Endothelial cell of umbilical vein (primary cell): ENCODE results near the gene CTU2. TPM values are rescaled to one million over a fixed set of nuclear protein-coding genes. Genes with fewer than 3 reads are reported as not detected.

ENCODE experiments used
- BruUV-seq: library from RNA; stranded (reverse); fragments of 400-500 nt; replicated peaks from 2 replicates; lab custom pipeline; 2021; lab: Mats Ljungman, UMichigan
- CTCF ChIA-PET: fragments of 300-600, 350-600 bp; sonication (Branson Sonifier 250); formaldehyde crosslinking; loops from one replicate; lab custom pipeline; 2021; ENCODE audit warnings: antibody characterized with exemption, inconsistent platforms; lab: Charles Lee
- POLR2A ChIA-PET: fragments of 300-600, 350-600 bp; sonication (Branson Sonifier 250); formaldehyde crosslinking; loops from one replicate; lab custom pipeline; 2021; ENCODE audit warnings: antibody characterized with exemption, inconsistent platforms; lab: Charles Lee
- DNase-seq: peaks from one replicate; pipeline ENCODE4 v3.0.0-alpha.2; 2011; ENCODE audit warnings: low read depth, low spot score
- FAIRE-seq: peaks from 2 replicates; lab custom pipeline; 2011; peaks lifted over from hg19 to GRCh38; lab: Jason Lieb, UNC
- H2AFZ ChIP-seq: 2 replicates; pipeline ENCODE4 v1.6.0; 2012; ENCODE audit warnings: low read depth, low read length, control low read depth, inconsistent platforms
- H3K27ac ChIP-seq: 2 replicates; pipeline ENCODE4 v1.5.1; 2011; ENCODE audit warnings: low read depth, mild to moderate bottlenecking, control low read depth, low read length, moderate library complexity; ENCODE audit not compliant: insufficient read depth
- H3K27me3 ChIP-seq, 2 experiments: 2 replicates each; pipeline versions ENCODE4 v1.6.0 to v1.6.1; 2011; ENCODE audit warnings: low read length in 2 of 2, mixed read lengths in 1 of 2; ENCODE audit not compliant: control insufficient read depth in 2 of 2, insufficient read depth in 2 of 2
- H3K36me3 ChIP-seq, 2 experiments: 2 replicates in 1 of 2; 3 replicates in 1 of 2; pipeline ENCODE4 v1.5.1; 2011; ENCODE audit warnings: low read length in 2 of 2, mild to moderate bottlenecking in 1 of 2, moderate library complexity in 1 of 2; ENCODE audit not compliant: control insufficient read depth in 2 of 2, insufficient read depth in 2 of 2; ENCODE audit errors: extremely low read depth in 1 of 2
- H3K4me1 ChIP-seq: 3 replicates; pipeline ENCODE4 v1.5.1; 2011; ENCODE audit warnings: mild to moderate bottlenecking, low read length; ENCODE audit not compliant: control insufficient read depth, insufficient read depth; ENCODE audit errors: extremely low read depth
- H3K4me2 ChIP-seq: 2 replicates; pipeline ENCODE4 v1.6.1; 2011; ENCODE audit warnings: low read length, control low read depth, mixed read lengths; ENCODE audit not compliant: insufficient read depth
- H3K4me3 ChIP-seq, 3 experiments: fragments of 200-600 bp in 1 of 3; sonication (generic), shearing (Covaris generic) in 1 of 3; replicated peaks in 1 of 3; 2 replicates each; pipeline ENCODE4 v1.5.1; 2011 to 2016; ENCODE audit warnings: control low read depth in 3 of 3, low read length in 3 of 3, mild to moderate bottlenecking in 2 of 3, inconsistent platforms in 1 of 3, low read depth in 1 of 3, moderate library complexity in 1 of 3; ENCODE audit not compliant: insufficient read depth in 1 of 3
- H3K79me2 ChIP-seq: 2 replicates; pipeline ENCODE4 v1.6.0; 2012; ENCODE audit warnings: low read length, inconsistent platforms; ENCODE audit not compliant: control insufficient read depth, insufficient read depth
- H3K9ac ChIP-seq: replicated peaks from 2 replicates; pipeline ENCODE3; 2011; ENCODE audit warnings: low read length, control low read depth; ENCODE audit not compliant: insufficient read depth; ENCODE audit errors: extremely low read depth
- H3K9me1 ChIP-seq: replicated peaks from 3 replicates; pipeline ENCODE4 v1.6.0; 2011; ENCODE audit warnings: mild to moderate bottlenecking, low read length; ENCODE audit not compliant: control insufficient read depth, insufficient read depth; ENCODE audit errors: extremely low read depth
- H3K9me3 ChIP-seq: replicated peaks from 2 replicates; pipeline ENCODE4 v1.5.1; 2012; ENCODE audit warnings: low read length, inconsistent platforms; ENCODE audit not compliant: control insufficient read depth, insufficient read depth
- H4K20me1 ChIP-seq: replicated peaks from 2 replicates; pipeline ENCODE3; 2011; ENCODE audit warnings: mild to moderate bottlenecking, low read length; ENCODE audit not compliant: control insufficient read depth, insufficient read depth; ENCODE audit errors: extremely low read depth
- CTCF ChIP-seq, 2 donors: IDR thresholded peaks; 1 replicate in 1 of 2; 2 replicates in 1 of 2; pipeline ENCODE4 v1.5.1; 2011; ENCODE audit warnings: low read length in 2 of 2, mild to moderate bottlenecking in 2 of 2, moderate library complexity in 2 of 2, control low read depth in 1 of 2, inconsistent platforms in 1 of 2, low read depth in 1 of 2; ENCODE audit not compliant: insufficient read depth in 1 of 2; ENCODE audit errors: extremely low read depth in 1 of 2
- EZH2 ChIP-seq: IDR thresholded peaks from 2 replicates; pipeline ENCODE4 v1.6.1; 2012; ENCODE audit warnings: borderline replicate concordance, low read depth, mild to moderate bottlenecking, moderate library complexity, low read length, inconsistent platforms; ENCODE audit not compliant: severe bottlenecking
- FOS ChIP-seq: IDR thresholded peaks from 2 replicates; pipeline ENCODE4 v1.6.1; 2011; ENCODE audit warnings: mild to moderate bottlenecking, low read length, moderate library complexity, borderline replicate concordance; ENCODE audit not compliant: insufficient read depth
- GATA2 ChIP-seq: IDR thresholded peaks from 2 replicates; pipeline ENCODE4 v1.7.0; 2011; ENCODE audit warnings: low read depth, mild to moderate bottlenecking, moderate library complexity, mixed read lengths, low read length; ENCODE audit not compliant: insufficient read length, insufficient read depth
- JUN ChIP-seq: IDR thresholded peaks from 2 replicates; pipeline ENCODE4 v1.6.1; 2011; ENCODE audit warnings: borderline replicate concordance, low read depth; ENCODE audit not compliant: insufficient read length, insufficient read depth
- MAX ChIP-seq: IDR thresholded peaks from 2 replicates; pipeline ENCODE4 v1.6.1; 2011; ENCODE audit not compliant: insufficient read depth, insufficient read length
- MYC ChIP-seq: IDR thresholded peaks from one replicate; pipeline ENCODE4 v1.6.1; 2011; ENCODE audit warnings: mild to moderate bottlenecking, low read depth, low read length
- POLR2A ChIP-seq: IDR thresholded peaks from 2 replicates; pipeline ENCODE4 v1.6.1; 2012; ENCODE audit warnings: low read depth, mild to moderate bottlenecking, control low read depth, low read length
- POLR2AphosphoS5 ChIP-seq: IDR thresholded peaks from 2 replicates; pipeline ENCODE4 v1.6.1; 2012; ENCODE audit warnings: low read depth, mild to moderate bottlenecking, control low read depth, low read length, moderate library complexity; ENCODE audit not compliant: insufficient read depth
- dilution Hi-C: fragments of 300-500 bp; cut with MboI; formaldehyde crosslinking; loops from one replicate; pipeline ENCODE4 v1.15.0; 2019; ENCODE audit warnings: low sequenced_read_pairs; ENCODE audit not compliant: extremely low pct_ligation_motif_present
- intact Hi-C: fragments of 100-400 bp; cut with micrococcal nuclease; formaldehyde crosslinking; loops from one replicate; pipeline ENCODE4 v1.10.0; 2022
- polyA plus RNA-seq, 4 experiments: library from polyadenylated mRNA; depleted of rRNA in 3 of 4; stranded (reverse) in 3 of 4; unstranded in 1 of 4; fragments of >200 nt; gene quantifications; 2 replicates each; pipeline versions ENCODE4 v1.2.1 to v1.2.3, GENCODE V29; 2011 to 2012; ENCODE audit warnings: missing spikeins in 1 of 4
- total RNA-seq: library from RNA; stranded (reverse); gene quantifications from 2 replicates; pipeline ENCODE4 v1.2.3, GENCODE V29; 2021

Gene CTU2
- total and polyA plus RNA-seq, 2 donors (not counting 3 experiments of a cell fraction or from before 2014, with no cell fraction given): 26.1 to 33.7 TPM

GRCh38 chr16:88736088-88736487 lies 29.8 kb downstream of the CTU2 start:
- intact Hi-C loops (no loop called here), dilution Hi-C loops (no loop called here)
- BruUV-seq: no TSS peak
- no peak overlapping the region for H3K9ac ChIP-seq
- H3K9me3 ChIP-seq: no peaks in the 10 kb centered on the region
- ChIA-PET CTCF (interaction anchor here (1.5 to 7.3 kb wide), 4 partner anchors 14 to 45 kb away, joined by 3 to 165 read pairs (median 27); partner anchors contain the start of gene PIEZO1), POLR2A (no interaction called here)
- H3K4me2 ChIP-seq: no peak overlapping the region
- H3K36me3 ChIP-seq: peaks cover 4 to 67% of the 10 kb centered on the region in 2 experiments
- no peaks in the 10 kb centered on the region for H3K4me1 ChIP-seq
- H3K4me3 ChIP-seq: no peak overlapping the region
- H2AFZ ChIP-seq: no peak overlapping the region
- no peaks in the 10 kb centered on the region for H4K20me1 ChIP-seq
- no peaks in the 10 kb centered on the region for H3K27me3 ChIP-seq
- no peak overlapping the region for H3K27ac ChIP-seq
- TF ChIP-seq EZH2 (no peak), CTCF (IDR thresholded peaks at IDR 0.05; ENCODE audit: extremely low read depth in 1 of 2, insufficient read depth in 1 of 2, low read depth in 1 of 2, low read length in 2 of 2) (no peak), POLR2A (no peak), MYC (no peak), FOS (no peak), GATA2 (no peak), MAX (no peak), POLR2AphosphoS5 (no peak), JUN (no peak)
- no peak for DNase-seq
- FAIRE-seq: no peak
- no peaks in the 10 kb centered on the region for H3K9me1 ChIP-seq
- no peaks in the 10 kb centered on the region for H3K79me2 ChIP-seq
